ENCODE results near the gene C17orf75.
"Not testable (repeated sequence)": the region's sequence is repeated elsewhere in the genome, so short reads cannot be mapped to it uniquely, and the experiment has no call there.

C17orf75 gene

DNA sequence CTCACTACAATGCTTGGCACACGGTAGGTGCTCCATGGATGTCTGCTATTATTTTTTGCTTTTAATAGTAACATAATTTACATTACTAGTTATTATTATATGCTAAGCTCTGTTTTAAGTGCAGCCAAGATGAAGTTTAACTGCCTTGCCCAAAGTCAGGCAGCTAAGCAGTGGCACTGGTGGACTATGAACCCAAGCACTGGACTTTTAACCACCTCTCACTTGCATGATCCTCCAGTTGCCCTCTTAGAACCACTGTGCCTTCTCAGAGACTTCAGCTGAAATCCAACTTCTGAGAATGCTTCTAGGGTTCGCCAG, 6.5 kb upstream of the C17orf75 start:
- intact Hi-C loops (cut with DNase I) = no loop called here
- DNase-seq = no peak

DNA sequence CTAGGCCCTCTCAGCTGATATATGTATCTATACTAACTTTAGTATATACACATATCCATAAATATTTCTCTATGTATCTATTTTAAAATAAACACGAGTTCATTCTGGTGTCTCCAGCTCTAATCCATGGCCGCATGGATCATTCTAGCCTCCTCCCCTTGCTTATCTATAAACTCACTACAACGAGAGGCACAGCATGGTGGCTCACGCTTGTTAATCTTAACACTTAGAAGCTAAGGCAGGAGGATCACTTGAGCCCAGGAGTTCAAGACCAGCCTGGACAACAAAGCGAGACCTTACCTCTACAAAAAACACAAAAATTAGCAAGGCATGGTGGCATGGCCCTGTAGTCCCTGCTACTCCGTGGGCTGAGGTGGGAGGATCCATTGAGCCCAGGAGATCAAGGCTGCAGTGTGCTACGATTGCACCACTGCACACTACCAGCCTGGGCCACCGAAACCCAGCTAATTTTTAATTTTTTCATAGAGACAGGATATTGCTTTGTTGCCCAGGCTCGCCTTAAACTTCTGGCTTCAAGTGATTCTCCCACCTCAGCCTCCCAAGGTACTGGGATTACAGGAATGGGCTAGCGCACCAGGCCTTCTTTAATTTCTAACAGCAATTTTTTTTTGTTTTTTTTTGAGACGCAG, 4.1 kb upstream of the C17orf75 start:
- no peak for DNase-seq
- intact Hi-C loops (cut with DNase I) = no loop called here

DNA sequence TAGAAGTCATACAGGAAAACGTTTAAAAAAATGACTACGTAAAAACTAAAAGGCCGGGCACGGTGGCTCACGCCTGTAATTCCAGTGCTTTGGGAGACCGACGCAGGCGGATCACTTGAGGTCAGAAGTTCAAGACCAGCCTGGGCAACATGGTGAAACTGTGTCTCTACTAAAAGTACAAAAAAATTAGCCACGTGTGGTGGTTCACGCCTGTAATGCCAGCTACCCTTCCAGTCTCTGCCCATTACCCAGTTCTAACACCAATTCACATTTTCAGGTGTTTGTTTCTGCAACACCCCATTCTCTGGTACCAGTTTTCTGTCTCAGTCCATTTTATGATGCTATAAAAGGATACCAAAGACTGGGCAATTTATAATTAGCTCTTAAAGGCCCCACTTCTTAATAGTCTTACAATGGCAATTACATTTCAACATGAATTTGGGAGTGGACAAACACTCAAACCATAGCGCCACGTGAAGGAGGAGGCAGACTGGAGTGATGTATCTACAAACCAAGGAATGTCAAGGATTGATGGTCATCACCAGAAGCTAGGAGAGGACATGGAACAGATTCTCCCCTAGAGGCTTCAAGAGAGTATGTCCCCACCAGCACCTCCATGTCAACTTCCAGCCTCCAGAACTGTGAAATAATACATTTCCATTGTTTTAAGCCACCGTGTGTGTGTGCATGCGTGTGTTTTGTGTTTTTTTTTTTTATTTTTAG, 791 bp upstream of the C17orf75 start:
- intact Hi-C loops (cut with DNase I) = loop anchor here (5.0 kb wide), 1 partner anchor 100 kb away; the partner anchor contains the start of gene PSMD11
- no peak for DNase-seq

DNA sequence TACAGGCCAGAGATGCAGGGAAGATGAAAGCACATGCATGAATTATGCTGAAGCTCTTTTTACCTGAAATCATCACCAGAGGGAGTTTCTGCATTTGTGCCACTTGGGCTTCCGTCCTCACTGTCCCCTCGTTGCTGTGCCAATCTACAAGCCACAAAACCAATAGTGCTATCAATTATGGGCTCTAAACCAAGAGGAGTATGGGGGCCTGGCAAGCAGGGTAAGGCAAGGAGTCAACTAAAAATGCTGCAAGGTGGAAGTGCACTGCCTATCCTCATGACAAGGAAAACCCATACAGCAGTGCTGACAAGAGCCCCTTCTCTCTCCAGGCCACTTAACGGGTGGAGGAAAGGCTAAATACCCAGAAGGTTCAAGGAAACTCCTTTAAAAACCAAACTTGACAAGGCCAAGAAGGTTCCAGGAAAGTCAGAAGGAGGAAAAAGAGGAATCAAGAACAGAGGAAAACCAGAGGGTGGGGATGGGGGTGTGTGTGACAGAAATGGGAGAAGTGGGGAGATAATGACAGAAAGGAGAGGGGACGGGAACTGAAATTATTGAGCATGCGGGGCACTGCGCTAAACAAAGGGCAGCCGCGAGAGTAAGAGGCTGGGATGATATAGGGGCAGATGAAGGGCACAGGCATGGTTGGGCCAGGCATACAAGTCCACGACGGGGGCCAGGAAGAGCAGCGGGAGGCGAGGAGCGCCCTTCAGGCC, 674 bp downstream of the C17orf75 start:
- intact Hi-C loops (cut with DNase I) = loop anchor here (5.0 kb wide), 1 partner anchor 101 kb away; the partner anchor contains the start of gene PSMD11
- DNase-seq = peak in 1 of 10 donors; percentile 51

DNA sequence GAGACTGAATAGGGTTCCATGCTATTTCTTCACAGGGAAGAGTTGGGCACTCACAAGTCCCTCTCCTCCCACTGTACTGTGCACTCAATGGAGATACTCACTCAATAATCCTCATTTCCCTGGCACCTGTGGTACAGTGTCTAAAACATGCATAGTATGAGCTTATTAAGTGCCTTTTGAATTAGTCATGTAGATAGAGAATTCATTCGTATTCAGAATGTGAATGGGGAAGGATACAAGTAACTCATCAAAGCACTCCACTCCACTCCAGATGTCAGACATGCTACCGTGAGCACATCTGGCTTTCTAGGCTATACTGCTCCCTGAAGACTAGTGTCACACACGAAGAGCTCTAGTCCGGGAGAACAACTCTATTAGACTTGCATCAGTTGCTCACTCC, 6.3 kb downstream of the C17orf75 start:
- DNase-seq = no peak
- intact Hi-C loops (cut with DNase I) = no loop called here

DNA sequence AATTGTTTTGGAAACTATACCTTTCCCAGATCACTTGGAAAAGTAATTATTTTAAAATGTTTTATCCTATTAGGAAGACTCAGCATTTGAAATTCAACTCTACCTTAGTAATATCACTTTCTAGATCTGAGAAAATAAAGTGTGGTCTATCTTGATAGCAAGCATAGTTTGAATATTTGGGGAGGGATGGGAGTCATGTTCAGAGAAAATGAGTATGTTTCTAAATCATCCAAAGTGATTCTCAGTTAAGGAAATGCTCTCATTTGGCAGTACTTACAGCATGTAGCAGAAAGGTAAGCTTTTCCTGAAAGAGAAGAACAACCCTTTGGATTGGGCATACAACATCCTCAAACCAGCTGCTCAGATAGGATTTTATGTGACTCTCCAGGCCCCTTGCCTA, 6.9 kb downstream of the C17orf75 start:
- no peak for DNase-seq
- intact Hi-C loops (cut with DNase I) = no loop called here

DNA sequence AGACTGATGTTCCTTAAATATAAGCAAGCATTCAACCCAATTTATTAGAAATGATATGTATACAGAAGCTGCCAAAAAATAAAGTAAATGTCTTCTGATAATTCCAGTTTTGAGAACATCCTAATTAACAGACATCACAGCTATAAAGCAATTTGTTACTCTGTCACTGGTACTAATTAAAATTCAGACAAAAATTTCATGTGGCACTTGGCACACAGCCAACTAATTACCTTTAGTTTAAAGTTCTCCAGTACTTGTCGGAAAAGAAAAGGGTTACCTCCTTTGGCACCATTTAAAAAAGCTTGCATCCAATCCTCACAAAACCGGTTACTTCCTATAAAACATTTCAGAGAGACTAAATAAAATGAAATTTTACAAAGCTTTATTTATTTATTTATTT, 8.8 kb downstream of the C17orf75 start:
- intact Hi-C loops (cut with DNase I) = no loop called here
- no peak for DNase-seq

DNA sequence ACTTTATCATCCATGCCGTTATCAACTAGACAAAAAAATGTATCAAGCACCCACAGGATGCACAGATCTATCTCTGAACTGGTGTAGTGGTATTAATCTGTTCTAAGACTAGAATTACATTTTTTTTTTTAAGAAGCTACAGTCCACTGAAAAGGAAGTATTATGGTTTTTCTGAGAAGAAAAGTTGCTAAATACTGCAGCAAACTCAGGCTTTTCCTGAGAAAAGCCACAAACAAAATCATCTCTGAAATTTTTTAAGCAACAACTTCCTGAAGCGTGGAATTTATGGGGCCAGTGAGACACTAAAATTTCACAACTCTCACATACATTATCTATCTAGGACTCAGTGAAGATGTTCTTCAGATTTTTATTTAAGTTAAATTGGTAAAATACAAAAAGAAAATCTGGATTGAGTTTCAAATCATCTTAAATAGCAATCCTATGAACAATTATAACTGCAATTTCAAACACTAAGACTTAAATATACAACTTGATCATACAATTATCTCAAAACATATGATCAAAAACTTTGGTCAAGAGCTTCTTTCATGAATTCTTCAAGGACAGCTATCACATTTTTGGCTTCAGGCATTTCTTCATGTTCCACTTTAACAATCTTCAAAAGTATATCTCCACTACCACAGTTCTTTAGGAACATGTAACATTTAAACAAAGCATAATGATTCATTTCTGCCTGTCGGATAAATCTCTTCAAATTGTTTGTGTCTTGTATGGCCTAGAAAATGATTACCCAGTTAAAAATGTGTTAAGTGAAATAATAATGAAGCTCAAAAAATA, 10.5 kb downstream of the C17orf75 start:
- intact Hi-C loops (cut with DNase I) = no loop called here
- no peak for DNase-seq

DNA sequence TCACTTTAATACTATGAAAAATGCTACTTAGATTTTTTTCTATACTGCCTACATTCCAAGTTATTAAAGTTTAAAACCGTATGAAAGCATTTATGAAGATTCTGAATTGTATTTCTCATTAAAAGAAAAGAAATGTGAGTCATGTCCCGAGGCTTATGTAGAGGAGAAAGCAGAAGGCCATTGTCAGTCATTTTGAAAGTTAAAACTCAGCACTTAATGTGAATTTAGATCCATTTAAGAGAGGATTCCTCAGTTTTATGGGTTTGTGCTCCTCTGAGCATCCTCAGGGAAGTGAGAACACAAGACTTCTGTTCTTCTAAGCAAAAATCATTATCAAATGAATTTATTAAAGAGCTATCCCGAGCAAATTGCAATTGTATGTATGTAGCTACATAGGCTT, 11.8 kb downstream of the C17orf75 start:
- intact Hi-C loops (cut with DNase I) = no loop called here
- no peak for DNase-seq

DNA sequence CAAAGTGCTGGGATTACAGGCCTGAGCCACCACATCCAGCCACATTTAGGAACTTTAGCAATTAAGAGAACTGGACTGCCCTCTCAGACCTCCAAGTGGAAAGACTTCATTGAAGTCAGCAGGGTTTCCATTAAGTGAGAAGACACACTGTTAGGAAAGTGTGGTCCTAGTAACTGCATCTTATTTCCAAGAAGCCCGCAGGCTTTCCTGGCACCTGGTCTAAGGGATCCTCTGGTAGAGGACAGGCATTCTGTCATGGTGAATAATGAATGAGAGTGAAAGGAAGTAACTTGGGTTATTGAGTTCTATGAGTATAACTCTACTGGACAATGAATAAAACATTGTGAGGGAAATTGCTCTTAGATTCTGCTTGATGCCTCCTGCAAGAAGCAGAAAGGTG, 14.1 kb downstream of the C17orf75 start:
- intact Hi-C loops (cut with DNase I) = no loop called here
- DNase-seq = peak in 1 of 10 donors; percentile 16

DNA sequence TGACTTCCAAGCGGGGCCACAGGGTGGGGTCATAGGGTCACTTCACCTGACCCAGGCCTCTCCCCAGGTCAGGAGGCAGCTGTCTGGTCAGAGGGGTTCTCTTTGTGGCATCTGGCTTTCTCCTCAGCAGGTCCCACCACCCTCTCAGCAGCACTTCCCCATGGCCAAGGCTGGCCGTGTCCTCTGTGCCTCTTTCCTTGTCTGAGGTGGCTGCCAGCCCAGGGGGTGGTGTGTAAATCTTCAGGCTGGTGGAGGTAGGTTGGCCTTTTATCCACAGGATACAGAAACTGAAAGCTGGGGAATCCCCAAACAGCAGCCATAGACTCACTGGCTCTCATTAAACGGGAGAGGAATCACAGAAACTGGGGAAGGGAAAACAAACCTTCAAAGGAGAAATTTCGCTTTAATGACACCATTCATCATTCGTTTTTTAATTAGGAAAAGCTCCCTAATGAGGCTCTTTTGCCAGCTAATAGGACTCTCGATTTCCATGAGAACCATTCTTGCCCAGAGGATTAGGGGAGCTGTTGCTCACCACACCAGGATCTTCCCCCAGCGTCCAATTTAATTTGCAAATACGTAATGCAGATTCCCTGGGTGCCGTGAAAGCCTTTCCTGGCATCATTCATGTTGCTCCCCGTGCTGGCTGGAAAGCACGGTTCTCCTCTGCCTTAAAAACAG, 18.0 kb downstream of the C17orf75 start:
- peak in 4 of 10 donors; percentile 29 to 83 (median 50) for DNase-seq
- intact Hi-C loops (cut with DNase I) = no loop called here

DNA sequence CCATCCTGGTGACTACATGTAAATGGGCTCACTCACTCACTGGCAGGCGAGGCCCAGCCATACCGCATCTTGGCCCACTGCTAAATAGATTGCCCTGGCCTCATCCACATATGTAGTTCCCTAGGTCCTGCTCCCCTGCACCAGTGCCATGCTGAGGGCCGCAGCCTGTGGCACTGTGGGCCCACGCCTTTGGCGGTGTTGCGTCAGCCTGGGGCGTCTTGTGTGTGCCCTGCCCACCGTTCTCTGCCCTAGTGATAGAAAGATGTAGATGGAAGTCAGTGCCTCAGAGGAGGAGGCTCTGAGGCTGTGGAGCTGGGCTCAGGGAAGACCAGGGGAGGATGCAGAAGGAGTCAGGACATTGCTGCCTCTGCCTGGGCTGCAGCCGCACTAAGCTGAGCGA, 18.9 kb downstream of the C17orf75 start:
- intact Hi-C loops (cut with DNase I) = no loop called here
- DNase-seq = peak in 1 of 10 donors; percentile 83

DNA sequence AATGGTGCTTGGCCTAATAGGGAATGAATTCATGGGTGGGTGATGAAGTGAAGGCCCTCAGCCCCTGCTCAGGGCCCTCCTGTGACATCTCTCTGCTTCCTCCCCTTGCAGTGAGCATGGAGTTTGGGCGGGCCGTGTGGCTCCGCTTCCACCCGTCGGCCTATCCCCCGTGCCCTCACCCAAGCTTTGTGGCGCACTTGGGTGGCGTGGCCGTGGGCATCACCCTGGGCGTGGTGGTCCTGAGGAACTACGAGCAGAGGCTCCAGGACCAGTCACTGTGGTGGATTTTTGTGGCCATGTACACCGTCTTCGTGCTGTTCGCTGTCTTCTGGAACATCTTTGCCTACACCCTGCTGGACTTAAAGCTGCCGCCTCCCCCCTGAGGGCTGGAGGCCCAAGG, 21.1 kb downstream of the C17orf75 start:
- peak in 1 of 10 donors; percentile 59 for DNase-seq
- intact Hi-C loops (cut with DNase I) = no loop called here

DNA sequence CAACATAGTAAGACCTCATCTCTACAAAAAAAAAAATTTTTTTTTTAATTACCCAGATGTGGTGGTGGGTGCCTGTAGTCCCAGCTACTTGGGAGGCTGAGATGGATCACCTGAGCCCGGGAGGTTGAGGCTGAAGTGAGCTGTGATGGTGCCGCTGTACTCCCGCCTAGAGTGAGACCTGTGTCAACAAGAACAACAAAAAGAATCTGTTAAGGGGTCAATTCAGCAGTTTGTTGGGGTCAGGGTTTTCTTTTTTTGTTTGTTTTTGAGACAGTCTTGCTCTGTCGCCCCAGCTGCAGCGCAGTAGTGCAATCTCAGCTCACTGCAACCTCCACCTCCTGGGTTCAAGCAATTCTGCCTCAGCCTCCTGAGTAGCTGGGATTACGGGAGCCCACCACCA, 21.9 kb downstream of the C17orf75 start:
- intact Hi-C loops (cut with DNase I) = not testable (repeated sequence)
- DNase-seq = peak in 1 of 10 donors; percentile 54

DNA sequence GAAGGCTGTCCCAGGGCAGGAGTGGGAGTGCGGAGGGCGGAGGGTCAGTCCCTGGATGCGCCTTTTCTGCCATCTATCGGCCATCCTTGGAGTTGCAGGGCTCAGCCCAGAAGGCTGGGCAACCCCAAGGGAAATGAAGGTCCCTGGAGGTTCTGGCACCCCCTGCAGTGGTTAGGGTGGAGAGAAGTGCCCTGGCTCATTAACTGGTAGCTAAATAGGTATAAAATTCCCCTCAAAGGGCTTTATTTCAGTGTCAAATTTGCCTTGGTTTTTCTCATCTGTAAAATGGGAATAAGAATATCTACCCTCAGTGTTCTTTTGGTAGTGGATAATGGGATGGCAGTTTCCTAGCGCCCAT, 22.4 kb downstream of the C17orf75 start:
- DNase-seq = peak; percentile 45 to 96 (median 80)
- intact Hi-C loops (cut with DNase I) = loop anchor here (1.0 kb wide), 1 partner anchor 66 kb away; no protein-coding TSS in a partner anchor

DNA sequence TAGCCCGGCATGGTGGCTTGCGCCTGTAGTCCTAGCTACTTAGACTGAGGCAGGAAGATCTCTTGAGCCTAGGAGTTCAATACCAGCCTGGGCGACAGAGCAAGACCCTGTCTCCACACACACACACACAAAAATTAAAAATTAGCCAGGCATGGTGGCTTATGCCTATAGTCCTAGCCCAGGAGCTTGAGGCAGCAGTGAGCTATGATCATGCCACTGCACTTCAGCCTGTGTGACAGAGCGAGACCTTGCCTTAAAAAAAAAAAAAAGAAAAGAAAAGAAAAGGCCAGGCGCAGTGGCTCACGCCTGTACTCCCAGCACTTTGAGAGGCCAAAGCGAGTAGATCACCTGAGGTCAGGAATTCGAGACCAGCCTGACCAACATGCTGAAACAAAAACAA, 23.9 kb downstream of the C17orf75 start:
- intact Hi-C loops (cut with DNase I) = no loop called here
- DNase-seq = no peak

DNA sequence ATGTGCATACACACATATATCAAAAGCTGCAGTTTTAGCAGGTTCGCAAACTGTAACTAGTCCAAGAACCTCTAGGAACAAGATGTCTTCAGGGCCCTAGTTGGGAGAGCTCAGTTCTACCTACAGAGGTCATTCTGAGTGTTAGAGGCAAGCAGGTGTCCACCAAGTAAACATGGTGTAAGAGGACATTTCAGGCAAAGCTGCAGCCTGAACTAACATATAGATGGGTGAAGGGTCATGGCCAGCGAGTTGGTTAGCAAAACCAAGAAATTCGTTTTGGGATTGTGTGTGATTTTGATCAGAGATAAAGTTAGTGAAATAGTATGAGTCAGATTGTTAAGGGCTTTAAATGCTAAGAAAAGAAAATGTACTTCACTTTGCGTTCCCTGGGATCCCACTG, 24.6 kb downstream of the C17orf75 start:
- peak in 1 of 10 donors; percentile 1 for DNase-seq
- intact Hi-C loops (cut with DNase I) = no loop called here

DNA sequence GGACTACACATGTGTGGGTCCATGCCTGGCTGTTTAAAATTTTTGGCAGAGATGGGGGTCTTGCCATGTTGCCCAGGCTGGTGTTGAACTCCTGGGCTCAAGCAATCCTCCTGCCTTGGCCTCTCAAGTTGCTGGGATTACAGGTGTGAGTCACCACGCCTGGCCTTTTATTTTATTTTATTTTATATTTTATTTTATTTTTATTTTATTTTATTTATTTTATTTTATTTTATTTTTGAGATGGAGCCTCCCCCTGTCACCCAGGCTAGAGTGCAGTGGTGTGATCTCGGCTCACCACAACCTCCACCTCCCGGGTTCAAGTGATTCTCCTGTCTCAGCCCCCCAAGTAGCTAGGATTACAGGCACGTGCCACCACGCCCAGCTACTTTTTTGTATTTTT, 25.3 kb downstream of the C17orf75 start:
- peak in 1 of 10 donors; percentile 20 for DNase-seq
- intact Hi-C loops (cut with DNase I) = not testable (repeated sequence)

DNA sequence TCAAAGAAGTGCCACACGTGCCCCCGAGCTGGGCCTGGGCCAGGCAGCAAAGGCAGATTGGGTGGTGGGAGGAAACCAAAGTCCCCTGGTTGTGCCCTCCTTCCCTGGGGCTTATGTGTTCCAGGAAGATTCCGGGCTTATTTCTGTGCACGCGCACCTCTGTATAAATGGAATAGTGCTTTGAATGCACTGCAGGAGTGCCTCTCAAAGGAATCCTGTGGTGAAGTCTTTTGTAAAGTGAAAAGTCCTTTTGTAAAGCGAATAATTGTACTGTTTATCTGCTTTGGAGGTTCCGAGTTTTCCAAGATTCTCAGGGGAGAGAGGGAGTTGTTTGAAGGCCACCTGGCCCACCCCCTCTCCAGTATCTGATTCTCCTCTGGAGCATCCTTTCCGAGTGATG, 26.8 kb downstream of the C17orf75 start:
- DNase-seq = peak in 1 of 10 donors; percentile 16
- intact Hi-C loops (cut with DNase I) = no loop called here

DNA sequence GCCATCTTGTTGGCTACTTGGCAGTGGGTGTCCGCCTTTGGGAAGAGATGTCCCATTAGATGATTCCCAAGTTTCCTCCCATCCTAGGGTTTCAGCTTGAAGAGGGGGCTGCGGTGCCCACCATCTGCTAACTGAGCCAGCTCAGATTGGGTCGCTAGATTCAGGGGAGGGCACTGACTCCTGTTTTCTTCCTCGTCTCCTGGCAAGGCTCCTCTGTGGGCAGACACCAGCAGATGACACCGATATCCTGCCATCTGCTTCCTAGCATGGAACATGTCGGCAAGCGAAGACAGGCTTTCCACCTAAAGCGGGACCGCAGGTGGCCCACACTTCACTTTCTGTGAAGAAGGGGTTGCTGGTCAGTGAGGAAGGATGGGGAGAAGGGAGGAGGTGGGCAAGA, 27.3 kb downstream of the C17orf75 start:
- DNase-seq = peak in 1 of 10 donors; percentile 39
- intact Hi-C loops (cut with DNase I) = no loop called here
